ENCODE measurements around the gene SPIN1. TPM values are rescaled to one million over a fixed set of nuclear protein-coding genes. Genes with fewer than 3 reads are reported as not detected.

SPIN1 gene
- total and polyA plus RNA-seq, 2 experiments from 2014 or later = 49.0 to 158 TPM

- TF ChIP-seq ZNF462 (CRISPR knock-in tag; IDR thresholded peaks at IDR 0.05) = no peak
These were observed 29.5 kb upstream of the SPIN1 start (continued) for GRCh38 chr9:88358723-88359122.

GRCh38 chr9:88359974-88360373, 28.3 kb upstream of the SPIN1 start:
- Mint-ChIP-seq H3K4me3 (no peak overlapping the region), H3K4me1 (peaks cover 9% of the 10 kb centered on the region), H3K27me3 (ENCODE audit: insufficient read depth, low read depth, poor library complexity) (peaks cover 4% of the 10 kb centered on the region), H3K36me3 (ENCODE audit: low read depth) (no peaks in the 10 kb centered on the region; the same call in 2 of the 3 replicates), H3K27ac (no peak overlapping the region), H3K9me3 (peaks cover 5% of the 10 kb centered on the region; the same call in 2 of the 3 replicates)
- no peak for ATAC-seq
- no peak for DNase-seq (ENCODE audit: low spot score)
- H3K27me3 ChIP-seq (ENCODE audit: insufficient read depth) = no peaks in the 10 kb centered on the region
- TF ChIP-seq EZH2 (IDR thresholded peaks at IDR 0.05; ENCODE audit: low read depth, unreplicated experiment) = no peak
- no peak for TF ChIP-seq ZNF462 (CRISPR knock-in tag; IDR thresholded peaks at IDR 0.05)
- TF ChIP-seq EZH2phosphoT487 (IDR thresholded peaks at IDR 0.05; ENCODE audit: unreplicated experiment) = no peak
- H3K36me3 ChIP-seq (ENCODE audit: insufficient read depth) = no peaks in the 10 kb centered on the region
- no peak overlapping the region for H3K4me2 ChIP-seq
- H3F3A ChIP-seq (replicated peaks; ENCODE audit: low read depth) = no peaks in the 10 kb centered on the region
- peaks cover 11% of the 10 kb centered on the region; the same call in 1 of the 2 replicates for H3K4me1 ChIP-seq (ENCODE audit: insufficient read depth)
- no peak overlapping the region for H3K27ac ChIP-seq (ENCODE audit: low read depth)
- H4K20me1 ChIP-seq (replicated peaks; ENCODE audit: insufficient read depth) = no peaks in the 10 kb centered on the region
- no peaks in the 10 kb centered on the region for H3K79me2 ChIP-seq (replicated peaks; ENCODE audit: insufficient read depth)
- H3K4me3 ChIP-seq = no peak overlapping the region
- H3K9me2 ChIP-seq (ENCODE audit: insufficient read depth) = no peaks in the 10 kb centered on the region
- H2AFZ ChIP-seq = no peak overlapping the region
